T47D (cell line): ENCODE results near the gene TREM2.

ENCODE experiments used
- DNase-seq, 2 experiments: peaks; one replicate each; pipeline versions ENCODE4 v3.0.0 to v3.0.0-alpha.2; 2011 to 2012; ENCODE audit warnings: low read depth in 1 of 2, low spot score in 1 of 2
- JUND ChIP-seq: IDR thresholded peaks from 2 replicates; pipeline ENCODE4 v1.6.1; 2012; ENCODE audit warnings: low read depth
- in situ Hi-C: cut with HindIII; loops from 2 replicates; pipeline ENCODE4 v1.10.0; 2016; ENCODE audit warnings: low sequenced_read_pairs, low pct_unique_long_range_greater_than_20kb

The TREM2 gene

DNA sequence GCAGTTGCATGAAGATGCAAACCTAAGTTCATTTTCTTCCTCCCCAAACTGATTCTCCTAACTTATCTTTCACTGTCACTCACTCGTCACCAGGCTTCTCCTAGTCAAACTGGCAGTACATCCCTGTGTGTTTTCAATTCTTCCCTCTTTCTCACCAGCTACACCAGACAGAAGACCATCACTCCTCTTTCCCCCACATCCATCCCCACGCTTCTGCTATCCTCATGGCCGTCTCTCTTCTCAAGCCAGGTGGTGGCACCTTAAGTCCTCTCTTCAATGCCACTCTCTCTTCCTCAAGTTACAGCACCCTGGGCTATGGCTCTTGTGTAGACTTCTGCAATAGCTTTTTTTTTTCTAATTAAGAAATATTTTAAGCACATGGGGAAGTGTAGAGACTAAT lies 14.4 kb upstream of the TREM2 start:
- in situ Hi-C loops, result no loop called here
- TF ChIP-seq JUND, result no peak
- no peak for DNase-seq

DNA sequence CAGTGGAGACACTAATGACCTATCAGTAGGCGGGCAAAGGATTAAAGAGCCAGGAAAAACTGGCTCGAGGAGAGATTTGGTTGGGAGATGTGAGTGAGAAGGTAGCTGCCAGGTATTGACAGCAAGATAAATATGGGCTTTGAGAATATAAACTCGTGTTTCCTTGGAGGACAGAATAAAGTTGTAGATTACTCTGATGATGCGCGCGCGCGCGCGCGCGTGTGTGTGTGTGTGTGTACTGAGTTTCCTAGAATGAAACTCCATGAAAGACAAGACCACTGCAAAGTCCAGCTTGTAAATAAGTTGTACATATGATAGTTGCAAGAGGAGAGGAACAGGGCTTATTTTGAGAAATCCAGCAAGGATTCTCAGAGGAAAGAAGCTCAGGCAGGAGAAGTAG lies 13.3 kb upstream of the TREM2 start:
- no peak for TF ChIP-seq JUND

DNA sequence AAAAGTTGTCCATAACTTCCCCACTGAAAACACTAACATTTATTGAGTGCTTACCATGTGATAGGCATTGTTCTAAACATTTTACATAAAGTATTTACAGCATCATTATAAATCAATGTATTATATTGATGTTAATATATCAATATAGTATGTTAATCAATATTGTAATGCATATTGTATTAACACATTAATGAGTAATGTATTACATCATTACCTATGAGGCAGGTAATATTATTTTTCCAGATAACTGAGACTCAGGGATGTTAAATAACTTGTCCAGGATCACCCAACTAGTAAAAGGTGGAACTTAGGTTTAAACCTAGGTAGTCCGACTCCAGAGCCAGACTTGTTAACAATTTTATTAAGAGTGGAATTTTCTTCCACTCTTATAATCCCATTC lies 12.2 kb upstream of the TREM2 start:
- in situ Hi-C loops, result no loop called here
- no peak for TF ChIP-seq JUND
- DNase-seq, result no peak

More for the DNA sequence above, 13.3 kb upstream of the TREM2 start:
- no peak for DNase-seq
- in situ Hi-C loops, result no loop called here

DNA sequence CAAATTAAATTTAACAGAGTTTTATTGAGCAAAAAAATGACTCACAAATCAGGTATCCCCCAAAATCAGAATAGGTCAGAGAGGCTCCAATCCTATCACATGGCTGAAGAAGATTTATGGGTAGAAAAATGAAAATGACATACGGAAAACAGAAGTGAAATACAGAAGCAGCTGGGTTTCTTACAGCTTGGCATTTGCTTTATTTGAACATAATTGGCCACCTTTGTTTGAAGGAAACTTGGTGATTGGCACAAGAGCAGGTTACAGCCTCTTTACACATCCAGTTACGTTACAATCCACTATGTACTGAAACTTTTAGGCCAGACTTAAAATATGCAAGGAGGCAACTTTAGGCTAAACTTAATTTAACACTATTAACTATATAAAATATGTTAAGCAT lies 11.7 kb upstream of the TREM2 start:
- TF ChIP-seq JUND, result no peak
- no peak for DNase-seq
- in situ Hi-C loops, result no loop called here

DNA sequence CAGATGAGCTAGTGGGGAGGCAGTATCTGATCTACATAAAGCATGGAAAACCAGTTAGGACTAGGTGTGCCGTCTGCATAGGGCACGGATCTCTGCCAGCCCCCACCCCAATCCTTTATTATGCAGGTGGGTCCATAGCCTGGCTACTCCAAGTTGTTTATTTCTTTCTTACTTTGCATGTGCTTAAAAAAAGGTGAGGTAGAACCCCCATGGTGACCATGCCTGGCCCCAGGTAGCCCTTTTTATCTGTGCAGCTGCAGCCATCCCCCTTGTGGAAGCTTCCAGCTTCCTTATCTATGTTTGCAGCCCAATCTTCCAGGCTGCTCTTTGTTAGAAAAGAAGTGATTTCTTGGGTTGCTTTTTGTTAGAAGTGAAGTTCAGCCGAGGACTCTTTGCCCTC lies 9.0 kb upstream of the TREM2 start:
- no peak for TF ChIP-seq JUND
- no peak for DNase-seq
- in situ Hi-C loops, result no loop called here

DNA sequence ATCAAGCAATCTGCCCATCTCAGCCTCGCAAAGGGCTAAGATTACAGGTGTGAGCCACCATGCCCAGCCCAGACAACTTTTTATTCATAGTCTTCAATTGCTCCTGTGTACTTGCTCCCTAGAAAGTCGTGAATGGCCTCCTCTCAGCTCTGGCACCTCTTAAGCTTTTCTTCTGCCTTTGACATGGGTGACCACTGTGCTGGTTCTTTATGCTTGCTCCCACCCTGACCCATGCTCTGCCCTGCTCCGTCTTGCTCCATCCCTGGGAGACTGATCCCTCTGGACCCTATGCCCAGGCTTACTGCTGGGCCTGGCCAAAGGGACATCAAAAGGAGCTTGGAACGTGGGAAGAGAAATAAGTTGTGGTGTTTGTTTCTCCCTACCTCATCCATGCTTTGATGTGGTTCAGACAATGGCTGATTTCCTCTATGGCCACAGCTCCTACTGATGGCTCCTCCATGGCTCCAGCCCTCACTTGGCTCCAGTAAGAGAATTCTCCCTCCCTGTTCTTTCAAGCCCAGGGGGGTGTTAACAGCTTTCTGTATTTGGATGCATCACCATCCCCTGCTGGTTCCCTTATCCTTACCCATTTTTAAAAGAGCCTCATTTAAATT lies 7.7 kb upstream of the TREM2 start:
- no peak for TF ChIP-seq JUND

DNA sequence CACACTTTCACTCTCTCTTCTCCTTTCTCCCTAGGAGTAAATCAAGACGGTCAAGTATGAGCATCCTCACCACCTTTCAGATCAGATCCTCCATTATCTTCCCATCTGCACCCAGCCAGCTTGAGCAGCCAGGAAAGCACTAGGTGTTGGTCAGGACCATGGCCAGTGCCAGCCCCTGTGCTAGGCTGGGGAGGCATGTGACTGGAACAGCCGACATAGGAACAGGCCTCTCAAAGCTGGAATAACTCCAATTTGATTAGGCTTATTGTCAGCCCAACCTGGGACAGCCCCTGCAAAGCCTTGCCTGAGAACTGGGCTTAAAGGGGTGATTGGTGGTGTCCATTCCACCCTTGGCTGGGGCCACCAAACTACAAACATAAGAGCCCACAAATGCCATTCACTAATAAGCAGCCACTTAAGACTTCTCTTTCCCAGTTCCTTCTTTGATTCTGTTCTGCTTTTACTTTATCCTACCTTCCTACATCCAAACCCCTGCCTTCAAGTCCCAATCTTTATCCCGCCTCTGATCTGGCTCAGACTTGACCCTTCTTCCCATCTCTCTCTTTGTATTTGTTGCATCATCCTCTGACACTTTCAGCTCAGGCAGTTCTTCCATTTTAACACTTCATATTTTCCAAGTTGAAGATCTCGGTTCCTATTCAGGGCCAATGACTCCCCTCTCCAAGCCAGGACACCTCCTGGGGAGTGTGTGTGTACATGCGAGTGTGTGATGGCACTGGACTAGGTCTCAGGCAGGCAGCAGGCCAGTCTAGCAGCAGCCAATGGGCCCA lies 4.5 kb upstream of the TREM2 start:
- in situ Hi-C loops, result no loop called here
- no peak for TF ChIP-seq JUND
- peak; percentile 28 to 68 for DNase-seq

More for the DNA sequence above, 7.7 kb upstream of the TREM2 start:
- in situ Hi-C loops, result no loop called here
- DNase-seq, result no peak

DNA sequence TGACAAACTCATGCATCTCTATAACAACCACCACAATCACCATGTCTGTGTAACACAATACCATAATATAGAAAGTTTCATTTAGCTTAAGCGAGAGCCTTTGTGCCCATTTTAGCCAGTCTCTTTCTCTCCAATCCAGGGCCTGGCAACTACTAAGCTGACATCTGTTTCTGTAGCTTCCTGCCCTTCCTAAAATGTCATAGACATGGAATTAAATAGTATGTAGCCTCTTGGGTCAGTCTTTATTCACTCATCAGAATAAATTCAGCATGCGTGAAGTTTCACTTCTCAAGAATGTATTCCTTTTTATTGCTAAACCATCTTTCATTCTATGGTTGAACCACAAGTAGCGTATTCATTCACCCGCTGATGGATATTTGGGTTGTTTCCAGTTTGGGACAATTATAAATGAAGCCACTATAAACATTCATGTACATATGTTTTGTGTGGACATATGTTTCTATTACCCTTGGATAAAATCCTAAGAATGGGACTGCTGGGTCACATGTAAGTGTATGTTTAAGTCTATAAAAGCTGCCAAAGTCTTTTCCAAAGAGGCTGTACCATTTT lies 1.7 kb upstream of the TREM2 start:
- in situ Hi-C loops, result no loop called here
- no peak for DNase-seq
- TF ChIP-seq JUND, result no peak

DNA sequence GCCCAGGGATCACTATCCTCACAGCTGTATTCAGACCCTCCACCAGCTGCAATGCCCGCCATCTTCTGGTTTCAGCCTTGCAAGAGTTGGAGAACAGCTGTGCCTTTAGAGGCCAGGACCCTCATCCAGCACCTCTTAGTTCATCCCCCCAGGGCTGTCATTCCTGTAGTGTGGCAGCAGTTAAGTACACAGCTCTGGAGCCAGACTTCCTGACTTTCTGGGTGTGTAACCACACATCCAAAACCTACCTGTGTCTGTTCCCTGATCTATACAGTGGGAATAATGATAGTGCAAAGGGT lies 452 bp upstream of the TREM2 start:
- in situ Hi-C loops, result no loop called here
- TF ChIP-seq JUND, result no peak

DNA sequence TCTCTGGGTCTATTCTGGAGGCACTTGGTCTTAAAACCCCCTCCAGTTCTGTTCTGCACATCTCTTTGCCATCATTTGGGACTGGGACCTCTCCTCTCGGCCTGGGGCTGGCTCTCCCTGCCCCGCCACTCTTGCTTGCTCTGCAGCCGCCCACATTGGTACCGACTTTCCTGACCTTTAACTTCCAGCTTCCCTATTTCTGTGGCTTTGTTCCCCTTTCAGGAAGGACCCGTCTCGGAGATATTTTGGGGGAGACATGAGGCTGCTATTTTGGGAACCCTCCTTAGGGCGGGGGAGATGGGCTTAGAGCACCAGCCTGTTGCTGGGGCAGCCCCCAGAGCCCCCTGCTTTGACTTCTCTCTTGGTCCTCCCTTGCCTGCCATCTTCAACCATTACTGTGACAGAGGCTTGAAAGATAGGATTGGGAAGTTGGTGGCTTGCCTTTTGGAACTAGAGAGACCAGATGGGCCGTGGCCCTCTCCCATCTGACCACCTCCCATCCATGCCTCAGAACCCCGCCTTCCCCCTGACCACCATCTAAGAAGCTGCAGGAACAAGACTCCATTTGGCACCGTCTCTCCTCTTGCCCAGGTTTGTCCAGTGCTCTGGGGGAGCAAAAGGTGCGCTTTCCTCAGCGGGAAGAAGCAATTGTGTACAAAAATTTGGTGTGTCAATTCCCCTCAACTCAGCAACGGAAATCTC lies 914 bp downstream of the TREM2 start:
- no peak for DNase-seq
- no peak for TF ChIP-seq JUND
- in situ Hi-C loops, result no loop called here

More for the DNA sequence above, 452 bp upstream of the TREM2 start:
- no peak for DNase-seq

DNA sequence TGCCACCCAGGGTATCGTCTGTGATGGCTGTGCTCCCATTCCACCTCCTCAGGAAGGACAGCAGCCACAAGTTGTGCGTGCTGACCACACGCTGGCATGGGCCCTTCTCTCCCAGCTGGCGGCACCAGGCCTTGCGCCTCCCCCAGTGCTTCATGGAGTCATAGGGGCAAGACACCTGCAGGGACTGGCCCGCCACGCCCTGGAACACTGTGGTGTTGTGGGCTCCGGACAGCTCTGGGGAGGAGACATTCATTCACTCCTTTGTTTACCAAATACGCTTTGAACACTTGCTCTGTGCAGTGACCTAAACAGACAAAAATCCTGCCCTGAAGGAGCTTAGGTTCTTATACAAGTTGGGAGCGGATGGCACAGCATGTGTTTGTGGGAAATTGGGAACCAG lies 1.5 kb downstream of the TREM2 start:
- in situ Hi-C loops, result no loop called here
- DNase-seq, result no peak
- TF ChIP-seq JUND, result no peak

DNA sequence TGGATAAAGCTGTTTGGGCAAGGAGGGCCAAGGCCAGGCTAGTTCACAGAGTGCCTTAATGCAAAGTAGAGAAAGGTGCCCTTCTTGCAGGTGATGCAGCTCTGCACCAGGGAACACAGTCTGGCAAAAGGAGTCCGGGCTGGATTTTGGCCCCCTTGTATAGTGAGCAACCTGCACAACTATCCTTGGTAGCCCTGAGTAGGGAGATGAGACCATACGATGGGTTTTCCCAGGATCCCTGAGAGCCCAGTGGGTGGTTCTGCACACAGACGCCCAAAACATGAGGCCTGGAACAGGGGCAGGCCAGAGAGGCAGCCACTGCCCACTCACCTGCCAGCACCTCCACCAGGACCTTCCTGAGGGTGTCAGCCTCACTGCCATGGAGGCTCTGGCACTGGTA lies 2.0 kb downstream of the TREM2 start:
- in situ Hi-C loops, result no loop called here
- no peak for DNase-seq
- no peak for TF ChIP-seq JUND
